Stomach (tissue), 9 donors: ENCODE results near the gene TEPSIN. TPM values are rescaled to one million over a fixed set of nuclear protein-coding genes. Genes with fewer than 3 reads are reported as not detected.
A peak's percentile ranks its signal among the peaks of the same experiment; 100 is the strongest.

ENCODE experiments used
- DNase-seq, 2 donors: peaks; one replicate each; pipeline versions ENCODE4 v3.0.0 to v3.0.0-alpha.2; 2013 to 2019
- H3K27ac ChIP-seq, 5 donors: fragments of 200-600 bp in 4 of 5; sonication (generic) in 4 of 5; one replicate each; pipeline ENCODE4 v1.5.1; 2013 to 2019; ENCODE audit warnings: mild to moderate bottlenecking in 1 of 5, moderate library complexity in 1 of 5
- H3K27me3 ChIP-seq, 3 donors: fragments of 200-600 bp; sonication (generic); one replicate each; pipeline ENCODE4 v1.5.1; 2017 to 2019; ENCODE audit warnings: mixed run types in 1 of 3
- H3K36me3 ChIP-seq, 4 donors: fragments of 200-600 bp; sonication (generic); 1 replicate in 3 of 4; 2 replicates in 1 of 4; pipeline ENCODE4 v1.5.1; 2016 to 2019
- H3K4me1 ChIP-seq, 4 donors: fragments of 200-600 bp; sonication (generic); one replicate each; pipeline ENCODE4 v1.5.1; 2016 to 2019
- H3K4me3 ChIP-seq, 4 donors: fragments of 200-600 bp; sonication (generic) in 3 of 4; one replicate each; pipeline ENCODE4 v1.5.1; 2016 to 2019; ENCODE audit warnings: mild to moderate bottlenecking in 1 of 4
- H3K9me3 ChIP-seq, 4 donors: fragments of 200-600 bp; sonication (generic); one replicate each; pipeline ENCODE4 v1.5.1; 2016 to 2019
- CTCF ChIP-seq, 7 experiments: fragments of 450-650 bp in 4 of 7; fragments of 200-600 bp in 3 of 7; sonication (generic) in 3 of 7; IDR thresholded peaks; one replicate each; pipeline ENCODE4 v1.5.1; 2016 to 2019; ENCODE audit warnings: antibody characterized with exemption in 7 of 7, control low read depth in 2 of 7, mild to moderate bottlenecking in 1 of 7
- EP300 ChIP-seq: sonication (generic); formaldehyde crosslinking; IDR thresholded peaks from one replicate; pipeline ENCODE4 v1.6.1; 2017; ENCODE audit warnings: antibody characterized with exemption
- POLR2A ChIP-seq, 4 donors: fragments of 450-650 bp; IDR thresholded peaks; one replicate each; pipeline ENCODE4 v1.6.1; 2016; ENCODE audit warnings: antibody characterized with exemption in 4 of 4, control low read depth in 2 of 4, mild to moderate bottlenecking in 1 of 4, moderate library complexity in 1 of 4
- POLR2AphosphoS5 ChIP-seq, 3 donors: sonication (generic); formaldehyde crosslinking; IDR thresholded peaks; one replicate each; pipeline ENCODE4 v1.6.1; 2016; ENCODE audit warnings: antibody characterized with exemption in 3 of 3
- WGBS, 5 donors: extraction: QIAGEN DNeasy Blood & Tissue Kit in 3 of 5; methylation state at CpG; one replicate each; pipeline versions ENCODE4 v1.1.5 to v1.1.7; 2013 to 2018; 5-methylcytosine and 5-hydroxymethylcytosine counted together
- intact Hi-C: fragments of 100-400 bp; cut with DNase I; formaldehyde crosslinking; loops from one replicate; pipeline ENCODE4 v1.15.1; 2023; ENCODE audit warnings: low total_unique reads
- polyA plus RNA-seq, 3 donors: library from polyadenylated mRNA; stranded (reverse); fragments of 200-250 nt; gene quantifications; one replicate each; pipeline ENCODE4 v1.2.3, GENCODE V29; 2013
- total RNA-seq, 5 donors: library from RNA; depleted of rRNA; stranded (reverse); fragments of >200 nt; gene quantifications; one replicate each; pipeline versions ENCODE4 v1.1.0 to v1.2.3, GENCODE V29; 2014 to 2016
- donor health status: healthy with polysubstance abuse.
- donor health status: Bipolar disorder and iron deficiency.
- donor health status: healthy.

Gene TEPSIN
- total and polyA plus RNA-seq, 8 donors = 9.4 to 295 (median 21.4) TPM

GRCh38 chr17:81242421-81243332 is 3.8 kb upstream of the TEPSIN start:
- WGBS, 5 donors = 70 to 79% (median 76%) methylated on average over 31 to 33 of the region's 33 CpGs
- Histone ChIP-seq H3K9me3 (no peaks in the 10 kb centered on the region), H3K36me3 (peaks cover 0 to 30% (median 23%) of the 10 kb centered on the region in 4 donors), H3K4me3 (no peak overlapping the region), H3K27me3 (no peaks in the 10 kb centered on the region), H3K27ac (no peak overlapping the region), H3K4me1 (peaks cover 16 to 35% (median 28%) of the 10 kb centered on the region in 4 donors)
- TF ChIP-seq POLR2A (IDR thresholded peaks at IDR 0.05) (no peak), POLR2AphosphoS5 (IDR thresholded peaks at IDR 0.05) (no peak), EP300 (no peak), CTCF (IDR thresholded peaks at IDR 0.05) (no peak)
- DNase-seq = no peak
- intact Hi-C loops = no loop called here

- H3K27me3 ChIP-seq = no peaks in the 10 kb centered on the region
- no peaks in the 10 kb centered on the region for H3K9me3 ChIP-seq
- peak; percentile 64 to 79 for DNase-seq
- no peak overlapping the region for H3K4me3 ChIP-seq
- H3K4me1 ChIP-seq = peaks cover 25 to 43% (median 36%) of the 10 kb centered on the region in 4 donors
- intact Hi-C loops = no loop called here
- TF ChIP-seq POLR2A (IDR thresholded peaks at IDR 0.05) (no peak), EP300 (no peak), POLR2AphosphoS5 (IDR thresholded peaks at IDR 0.05) (peak in 1 of 3 donors; percentile 29), CTCF (IDR thresholded peaks at IDR 0.05) (peak in 5 of 7 experiments; percentile 37 to 84 (median 72))
- H3K27ac ChIP-seq = no peak overlapping the region
- 46 to 57% (median 49%) methylated on average over 19 to 26 of the region's 26 CpGs for WGBS, 5 donors
- H3K36me3 ChIP-seq = peaks cover 0 to 29% (median 21%) of the 10 kb centered on the region in 4 donors
Measured at GRCh38 chr17:81241648-81242420, 3.0 kb upstream of the TEPSIN start.

- intact Hi-C loops = no loop called here
- 82 to 90% (median 88%) methylated on average over 5 to 10 of the region's 10 CpGs for WGBS, 5 donors
- H3K27me3 ChIP-seq = no peaks in the 10 kb centered on the region
- no peak for DNase-seq
- H3K4me1 ChIP-seq = peaks cover 27 to 49% (median 42%) of the 10 kb centered on the region in 4 donors
- no peak overlapping the region for H3K27ac ChIP-seq
- H3K36me3 ChIP-seq = peaks cover 0 to 29% (median 21%) of the 10 kb centered on the region in 4 donors
- TF ChIP-seq POLR2A (IDR thresholded peaks at IDR 0.05) (no peak), POLR2AphosphoS5 (IDR thresholded peaks at IDR 0.05) (no peak), CTCF (IDR thresholded peaks at IDR 0.05) (no peak), EP300 (no peak)
- no peaks in the 10 kb centered on the region for H3K9me3 ChIP-seq
- H3K4me3 ChIP-seq = no peak overlapping the region
Measured at GRCh38 chr17:81241203-81241602, 2.3 kb upstream of the TEPSIN start.

- DNase-seq = no peak
- no peak for TF ChIP-seq CTCF (IDR thresholded peaks at IDR 0.05)
- no peak for TF ChIP-seq POLR2AphosphoS5 (IDR thresholded peaks at IDR 0.05)
- TF ChIP-seq POLR2A (IDR thresholded peaks at IDR 0.05) = no peak
- TF ChIP-seq EP300 = no peak
- no peak overlapping the region for H3K27ac ChIP-seq
- H3K36me3 ChIP-seq = peaks cover 0 to 29% (median 21%) of the 10 kb centered on the region in 4 donors
- no peaks in the 10 kb centered on the region for H3K27me3 ChIP-seq
- H3K4me3 ChIP-seq = peak overlapping the region in 1 of 4 donors; percentile 96
- intact Hi-C loops = no loop called here
- WGBS, 5 donors = 50 to 68% (median 60%) methylated on average over 7 to 8 of the region's 8 CpGs
- no peaks in the 10 kb centered on the region for H3K9me3 ChIP-seq
- peaks cover 27 to 54% (median 45%) of the 10 kb centered on the region in 4 donors for H3K4me1 ChIP-seq
Measured at GRCh38 chr17:81240761-81241160, 1.9 kb upstream of the TEPSIN start.
